HG03558 (cell line): Measurements from ENCODE around the gene PAGR1.

Experiments
- ATAC-seq: cut with Tn5 transposase; IDR thresholded peaks from one replicate; pipeline ENCODE4 v1.9.1; 2021; ENCODE audit warnings: moderate number of reproducible peaks; ENCODE audit not compliant: unreplicated experiment; ENCODE audit errors: extremely low read depth

Gene PAGR1

GRCh38 chr16:29811896-29812665, 3.9 kb upstream of the PAGR1 start, which contains the start of gene PRRT2:
PRRT2 (plus strand) TSS chr16:29812193; CDS start chr16:29813055, 862 bp downstream.
- no peak for ATAC-seq

GRCh38 chr16:29812754-29813643, 3.0 kb upstream of the PAGR1 start:
- ATAC-seq: no peak

- no peak for ATAC-seq
Observed at GRCh38 chr16:29813644-29814562, 2.0 kb upstream of the PAGR1 start.

DNA sequence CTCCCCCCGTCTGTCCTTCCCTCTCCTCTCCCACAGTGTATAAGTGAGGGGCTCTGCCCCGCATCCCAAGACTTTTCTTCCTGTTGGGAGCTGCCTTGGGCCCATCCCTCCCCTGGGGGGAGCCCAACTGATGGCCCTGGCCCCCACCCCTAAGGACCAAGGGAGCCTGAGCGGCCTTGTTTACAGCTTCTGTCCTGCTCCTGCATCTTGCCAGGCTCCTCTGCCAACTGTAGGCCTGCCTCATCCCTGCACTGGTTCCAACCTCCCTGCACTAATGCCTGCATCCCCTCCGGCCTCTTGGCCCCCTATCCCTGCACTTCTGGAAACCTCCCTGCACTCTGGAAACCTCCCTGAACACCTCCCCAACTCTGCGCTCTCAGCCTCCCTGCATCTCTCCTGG, 1.4 kb upstream of the PAGR1 start:
- ATAC-seq: no peak

GRCh38 chr16:29815032-29815721, 775 bp upstream of the PAGR1 start:
- no peak for ATAC-seq

GRCh38 chr16:29816694-29817441, 916 bp downstream of the PAGR1 start:
- no peak for ATAC-seq

- ATAC-seq: no peak
Observed at GRCh38 chr16:29818082-29818481, 2.1 kb downstream of the PAGR1 start.

DNA sequence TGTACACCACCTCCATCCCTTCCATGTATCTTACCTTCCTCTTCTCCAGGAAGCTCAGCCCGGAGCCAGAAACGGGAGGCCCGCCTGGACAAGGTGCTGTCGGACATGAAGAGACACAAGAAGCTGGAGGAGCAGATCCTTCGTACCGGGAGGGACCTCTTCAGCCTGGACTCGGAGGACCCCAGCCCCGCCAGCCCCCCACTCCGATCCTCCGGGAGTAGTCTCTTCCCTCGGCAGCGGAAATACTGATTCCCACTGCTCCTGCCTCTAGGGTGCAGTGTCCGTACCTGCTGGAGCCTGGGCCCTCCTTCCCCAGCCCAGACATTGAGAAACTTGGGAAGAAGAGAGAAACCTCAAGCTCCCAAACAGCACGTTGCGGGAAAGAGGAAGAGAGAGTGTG, 3.6 kb downstream of the PAGR1 start:
- no peak for ATAC-seq

- no peak for ATAC-seq
Observed at GRCh38 chr16:29820271-29820701, 4.3 kb downstream of the PAGR1 start, which contains the start of gene MVP. MVP (plus strand) TSS chr16:29820462; CDS start chr16:29830550, 10,088 bp downstream.

- no peak for ATAC-seq
Observed at GRCh38 chr16:29820730-29821642, 5.0 kb downstream of the PAGR1 start.

- ATAC-seq: no peak
Observed at GRCh38 chr16:29821643-29822115, 5.7 kb downstream of the PAGR1 start.

DNA sequence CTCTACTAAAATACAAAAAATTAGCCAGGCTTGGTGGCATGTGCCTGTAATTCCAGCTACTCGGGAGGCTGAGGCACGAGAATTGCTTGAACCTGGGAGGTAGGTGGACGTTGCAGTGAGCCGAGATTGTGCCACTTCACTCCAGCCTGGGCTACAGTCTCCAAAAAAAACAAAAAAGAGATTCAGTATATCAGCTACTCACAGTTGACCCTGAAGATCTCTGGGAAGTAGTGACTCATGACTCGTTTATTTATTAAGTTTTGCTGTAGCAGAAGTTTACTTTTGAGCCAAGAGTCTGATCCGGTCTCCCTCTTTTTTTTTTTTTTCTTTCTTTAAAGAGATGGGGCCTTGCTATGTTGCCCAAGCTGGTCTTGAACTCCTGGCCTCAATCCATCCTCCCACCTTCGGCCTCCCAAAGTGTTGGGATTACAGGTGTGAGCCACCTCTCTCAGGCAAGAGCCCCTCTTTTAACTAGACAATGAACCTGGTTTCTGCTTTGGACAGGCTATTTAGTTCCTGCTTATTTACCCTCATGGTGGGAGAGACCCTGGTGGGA, 8.7 kb downstream of the PAGR1 start:
- no peak for ATAC-seq

- ATAC-seq: no peak
Observed at GRCh38 chr16:29825145-29826044, 9.4 kb downstream of the PAGR1 start.

DNA sequence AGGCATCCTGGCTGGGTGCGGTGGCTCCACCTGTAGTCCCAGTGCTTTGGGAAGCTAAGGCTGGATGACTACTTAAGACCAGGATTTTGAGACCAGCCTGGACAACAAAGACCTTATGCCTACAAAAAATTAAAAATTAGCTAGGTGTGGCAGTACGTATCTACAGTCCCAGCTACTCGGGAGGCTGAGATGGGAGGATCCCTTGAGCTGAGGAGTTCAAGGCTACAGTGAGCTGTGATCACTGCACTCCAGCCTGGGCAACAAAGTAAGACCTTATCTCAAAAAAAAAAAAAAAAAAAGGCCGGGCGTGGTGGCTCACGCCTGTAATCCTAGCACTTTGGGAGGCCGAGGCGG, 10.4 kb downstream of the PAGR1 start:
- ATAC-seq: no peak

DNA sequence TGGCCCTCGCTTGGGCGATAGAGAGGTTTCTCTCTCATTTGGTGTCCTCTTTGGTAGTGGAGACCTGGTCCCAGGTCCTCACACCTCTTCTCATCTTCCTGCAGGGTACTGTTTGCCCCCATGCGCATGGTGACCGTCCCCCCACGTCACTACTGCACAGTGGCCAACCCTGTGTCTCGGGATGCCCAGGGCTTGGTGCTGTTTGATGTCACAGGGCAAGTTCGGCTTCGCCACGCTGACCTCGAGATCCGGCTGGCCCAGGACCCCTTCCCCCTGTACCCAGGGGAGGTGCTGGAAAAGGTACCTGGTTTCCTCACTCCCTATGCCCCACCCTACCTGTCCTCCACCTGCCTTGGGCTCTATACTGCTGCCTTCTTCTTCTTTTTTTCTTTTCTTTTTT, 14.8 kb downstream of the PAGR1 start:
- ATAC-seq: no peak

DNA sequence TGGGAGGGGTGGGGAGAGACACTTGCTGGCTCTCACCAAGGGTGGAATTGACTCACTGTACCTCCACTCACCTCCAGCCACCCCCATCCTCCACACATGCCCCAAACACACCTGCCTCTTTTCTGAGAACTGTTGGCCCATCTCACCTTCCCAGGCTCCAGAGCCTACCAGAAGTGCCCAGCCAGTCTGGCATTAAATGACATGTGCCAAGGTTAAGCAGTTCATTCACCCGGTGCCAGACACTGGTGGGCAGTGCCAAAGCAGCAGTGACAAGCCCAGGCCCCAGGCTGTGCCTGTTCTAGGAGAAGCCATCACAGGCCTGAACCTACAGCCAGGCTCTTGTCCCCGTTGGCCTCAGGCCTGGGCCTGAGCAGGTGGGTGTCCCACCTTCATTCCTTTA, 15.5 kb downstream of the PAGR1 start:
- no peak for ATAC-seq
